Ovary (tissue), 9 donors: Measurements from ENCODE around the gene CCDC74A. TPM values are rescaled to one million over a fixed set of nuclear protein-coding genes. Genes with fewer than 3 reads are reported as not detected.
"Not testable (repeated sequence)": the region's sequence is repeated elsewhere in the genome, so short reads cannot be mapped to it uniquely, and the experiment has no call there.

Experiments used
- DNase-seq, 5 donors: peaks; one replicate each; pipeline ENCODE4 v3.0.0-alpha.2; 2019 to 2020
- H3K27ac ChIP-seq, 2 donors: fragments of 200-600 bp; one replicate each; pipeline versions ENCODE4 v1.5.1 to v1.8.0; 2019 to 2022
- H3K27me3 ChIP-seq: fragments of 200-600 bp; one replicate; pipeline ENCODE4 v1.8.0; 2022
- H3K36me3 ChIP-seq: fragments of 200-600 bp; sonication (generic); one replicate; pipeline ENCODE4 v1.5.1; 2019
- H3K4me1 ChIP-seq: one replicate; pipeline ENCODE4 v1.8.1; 2013; ENCODE audit warnings: mild to moderate bottlenecking, moderate library complexity; ENCODE audit not compliant: insufficient read depth
- H3K4me3 ChIP-seq: fragments of 200-600 bp; sonication (generic); one replicate; pipeline ENCODE4 v1.5.1; 2017
- H3K9me3 ChIP-seq, 2 donors: fragments of 200-600 bp in 1 of 2; sonication (generic) in 1 of 2; one replicate each; pipeline versions ENCODE4 v1.5.1 to v1.8.1; 2013 to 2019; ENCODE audit warnings: mild to moderate bottlenecking in 1 of 2, moderate library complexity in 1 of 2
- WGBS, 3 donors: extraction: QIAGEN DNeasy Blood & Tissue Kit in 1 of 3; methylation state at CpG; one replicate each; pipeline versions ENCODE4 v1.1.5 to v1.1.7; 2013 to 2017; 5-methylcytosine and 5-hydroxymethylcytosine counted together
- intact Hi-C, 4 donors: fragments of 100-400 bp; cut with DNase I; formaldehyde crosslinking; loops; one replicate each; pipeline versions ENCODE4 v1.11.0 to v1.15.1; 2022 to 2023
- polyA plus RNA-seq, 2 donors: library from polyadenylated mRNA; stranded (reverse); fragments of 200-250 nt in 1 of 2; fragments of 350-450 nt in 1 of 2; fragmentation: Illumina TruSeq in 1 of 2; extraction: RNeasy Lipid Tissue Mini Kit (QIAGEN cat#74804) in 1 of 2; gene quantifications; one replicate each; pipeline ENCODE4 v1.2.3, GENCODE V29; 2013 to 2014
- total RNA-seq, 7 donors: library from RNA; depleted of rRNA in 2 of 7; stranded (reverse); fragments of >200 nt in 2 of 7; fragmentation: NEBNext Ultra II Directional in 3 of 7; extraction: Animal tissue kit (Norgen Biotek cat#: 25700) in 3 of 7; gene quantifications; one replicate each; pipeline versions ENCODE4 v1.1.0 to v1.2.4, GENCODE V29; 2016 to 2023
- donor health status: DM: no; HTN: no; CAD: no; lungs with moderate emphysema.
- donor health status: DM: no; HTN: no; CAD: no.
- donor health status: Bipolar disorder and iron deficiency.
- donor health status: DM: yes; HTN: yes; CAD: no.
- donor health status: DM: no; HTN: no; CAD: no.
- donor health status: DM: yes; HTN: yes; CAD: no.

Gene CCDC74A
- total and polyA plus RNA-seq, 9 donors: 5.3 to 81.5 (median 13.6) TPM

- H3K4me1 ChIP-seq, H3K36me3 ChIP-seq, H3K27me3 ChIP-seq, H3K27ac ChIP-seq, intact Hi-C loops, H3K4me3 ChIP-seq, H3K9me3 ChIP-seq: not testable (repeated sequence)
- WGBS, 3 donors: 90 to 99% (median 98%) methylated on average over 3 to 5 of the region's 5 CpGs
- peak in 1 of 5 donors; percentile 29 for DNase-seq
These were observed 2.3 kb downstream of the CCDC74A start for GRCh38 chr2:131529864-131530445.

GRCh38 chr2:131530626-131531344, 3.1 kb downstream of the CCDC74A start:
- 85 to 89% (median 85%) methylated on average over 13 to 21 of the region's 22 CpGs for WGBS, 3 donors
- H3K9me3 ChIP-seq, H3K36me3 ChIP-seq, H3K4me3 ChIP-seq, H3K4me1 ChIP-seq, H3K27ac ChIP-seq, intact Hi-C loops, H3K27me3 ChIP-seq: not testable (repeated sequence)
- DNase-seq: peak in 1 of 5 donors; percentile 13

DNA sequence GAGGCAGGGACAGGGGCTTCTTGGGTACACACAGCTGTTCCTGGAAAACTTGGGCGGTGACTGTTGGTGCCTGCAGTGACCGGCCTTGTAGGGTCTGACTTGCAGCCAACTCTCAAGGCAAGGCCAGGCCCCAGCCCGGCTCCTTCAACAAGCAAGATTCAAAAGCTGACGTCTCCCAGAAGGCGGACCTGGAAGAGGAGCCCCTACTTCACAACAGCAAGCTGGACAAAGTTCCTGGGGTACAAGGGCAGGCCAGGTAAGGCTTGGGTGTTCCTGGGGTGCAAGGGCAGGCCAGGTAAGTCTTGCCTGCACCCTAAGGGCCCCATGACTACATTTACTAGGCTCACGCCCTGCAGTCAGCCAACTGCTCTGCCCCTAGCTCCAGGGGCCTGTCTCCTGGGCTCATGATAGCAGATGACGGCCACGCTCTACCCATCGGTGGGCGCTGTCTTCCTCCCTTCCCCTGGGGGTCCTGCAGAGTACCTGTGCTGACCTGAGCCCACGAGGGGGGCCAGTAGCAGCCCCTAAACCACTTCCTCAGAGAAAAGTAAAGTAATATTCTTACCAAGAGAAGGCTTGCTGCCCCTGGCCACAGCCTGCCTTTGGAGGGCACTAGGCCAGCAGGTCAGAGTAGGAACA, 4.0 kb downstream of the CCDC74A start:
- H3K9me3 ChIP-seq, H3K36me3 ChIP-seq, H3K4me3 ChIP-seq, H3K4me1 ChIP-seq, H3K27me3 ChIP-seq, H3K27ac ChIP-seq, intact Hi-C loops, DNase-seq: not testable (repeated sequence)
- 91 to 98% (median 92%) methylated on average over 6 to 8 of the region's 11 CpGs for WGBS, 3 donors

DNA sequence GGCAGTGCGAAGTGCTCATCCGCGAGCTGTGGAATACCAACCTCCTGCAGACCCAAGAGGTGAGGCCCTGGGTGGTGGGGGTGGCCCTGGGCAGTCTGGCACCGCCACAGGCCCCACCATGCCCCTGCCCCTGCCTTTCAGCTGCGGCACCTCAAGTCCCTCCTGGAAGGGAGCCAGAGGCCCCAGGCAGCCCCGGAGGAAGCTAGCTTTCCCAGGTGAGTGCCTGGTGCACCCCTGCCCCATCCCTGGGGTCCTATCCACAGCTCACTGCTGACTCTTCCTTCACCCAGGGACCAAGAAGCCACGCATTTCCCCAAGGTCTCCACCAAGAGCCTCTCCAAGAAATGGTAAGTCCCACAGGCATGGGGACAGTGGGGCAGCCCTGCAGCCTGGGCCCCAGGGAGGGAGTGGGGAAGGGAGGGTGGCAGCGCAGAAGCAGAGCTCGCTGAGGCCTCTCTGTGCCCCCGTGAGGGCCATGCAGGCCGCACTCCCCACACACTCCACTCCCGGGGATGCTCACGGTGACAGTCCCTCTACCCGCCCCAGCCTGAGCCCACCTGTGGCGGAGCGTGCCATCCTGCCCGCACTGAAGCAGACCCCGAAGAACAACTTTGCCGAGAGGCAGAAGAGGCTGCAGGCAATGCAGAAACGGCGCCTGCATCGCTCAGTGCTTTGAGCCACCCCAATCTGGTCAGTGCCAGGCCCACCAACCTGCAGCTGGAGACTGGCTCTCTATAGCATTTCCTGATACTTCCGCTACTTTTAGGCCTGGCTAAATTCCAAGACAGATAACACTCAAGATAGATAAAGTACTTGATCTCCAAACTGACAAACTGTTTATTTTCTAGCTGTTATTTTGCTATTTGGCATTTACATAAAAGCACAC, 5.3 kb downstream of the CCDC74A start:
- intact Hi-C loops, H3K9me3 ChIP-seq, DNase-seq, H3K4me1 ChIP-seq, H3K27me3 ChIP-seq, H3K36me3 ChIP-seq, H3K27ac ChIP-seq, H3K4me3 ChIP-seq: not testable (repeated sequence)
- WGBS, 3 donors: 79 to 86% (median 85%) methylated on average over 23 of the region's 23 CpGs

- DNase-seq, H3K27ac ChIP-seq, intact Hi-C loops, H3K36me3 ChIP-seq, H3K4me3 ChIP-seq, H3K4me1 ChIP-seq, H3K27me3 ChIP-seq, H3K9me3 ChIP-seq: not testable (repeated sequence)
- WGBS, 3 donors: 73 to 90% (median 79%) methylated on average over 10 to 17 of the region's 17 CpGs
These were observed 6.1 kb downstream of the CCDC74A start for GRCh38 chr2:131533609-131534316.

GRCh38 chr2:131534317-131534672, 6.6 kb downstream of the CCDC74A start:
- H3K36me3 ChIP-seq, H3K27ac ChIP-seq, intact Hi-C loops, H3K27me3 ChIP-seq, H3K4me1 ChIP-seq, DNase-seq, H3K9me3 ChIP-seq, H3K4me3 ChIP-seq: not testable (repeated sequence)
- whole genome bisulfite sequencing, 3 donors: 78 to 89% (median 82%) methylated on average over 9 to 12 of the region's 13 CpGs

GRCh38 chr2:131534965-131535364, 7.3 kb downstream of the CCDC74A start:
- H3K27me3 ChIP-seq, DNase-seq, H3K36me3 ChIP-seq, H3K4me1 ChIP-seq, H3K27ac ChIP-seq, intact Hi-C loops, H3K9me3 ChIP-seq, H3K4me3 ChIP-seq: not testable (repeated sequence)
- WGBS, 3 donors: 79 to 88% (median 80%) methylated on average over 10 to 11 of the region's 11 CpGs
